Tibial nerve (tissue), 3 donors: Measurements from ENCODE around the gene NPLOC4.

Experiments
- POLR2A ChIP-seq, 2 donors: fragments of 450-650 bp; IDR thresholded peaks; one replicate each; pipeline ENCODE4 v1.6.1; 2017; ENCODE audit warnings: antibody characterized with exemption in 2 of 2, mild to moderate bottlenecking in 2 of 2, moderate library complexity in 2 of 2
- TF ChIP-seq, protein P1 (sequence below), 5 experiments: fragments of 200-600 bp in 3 of 5; fragments of 450-650 bp in 2 of 5; sonication (generic) in 3 of 5; IDR thresholded peaks; one replicate each; pipeline ENCODE4 v1.5.1; 2016 to 2019; ENCODE audit warnings: antibody characterized with exemption in 5 of 5, mild to moderate bottlenecking in 3 of 5, moderate library complexity in 2 of 5

DNA sequence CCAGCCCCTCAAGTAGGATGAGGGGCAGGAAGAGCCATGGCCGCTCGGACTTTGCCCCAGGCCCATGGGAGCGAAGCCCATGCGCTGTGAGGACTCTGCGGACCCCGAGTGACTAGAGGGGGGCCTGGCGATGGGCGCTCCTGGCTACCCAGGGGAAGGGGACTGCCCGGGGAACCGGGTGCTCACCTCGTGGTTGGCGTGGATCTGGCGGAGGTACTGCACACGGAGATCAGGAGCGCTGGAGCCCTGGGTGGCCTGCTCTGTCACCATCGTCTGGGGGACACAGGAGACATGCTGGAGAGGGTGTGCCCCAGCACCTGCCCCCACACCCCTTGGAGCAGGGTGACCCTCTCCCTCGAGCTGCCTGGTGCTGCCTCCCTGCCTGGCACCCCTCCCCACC is 95.8 kb downstream of the NPLOC4 start:
- TF ChIP-seq, protein P1, sequence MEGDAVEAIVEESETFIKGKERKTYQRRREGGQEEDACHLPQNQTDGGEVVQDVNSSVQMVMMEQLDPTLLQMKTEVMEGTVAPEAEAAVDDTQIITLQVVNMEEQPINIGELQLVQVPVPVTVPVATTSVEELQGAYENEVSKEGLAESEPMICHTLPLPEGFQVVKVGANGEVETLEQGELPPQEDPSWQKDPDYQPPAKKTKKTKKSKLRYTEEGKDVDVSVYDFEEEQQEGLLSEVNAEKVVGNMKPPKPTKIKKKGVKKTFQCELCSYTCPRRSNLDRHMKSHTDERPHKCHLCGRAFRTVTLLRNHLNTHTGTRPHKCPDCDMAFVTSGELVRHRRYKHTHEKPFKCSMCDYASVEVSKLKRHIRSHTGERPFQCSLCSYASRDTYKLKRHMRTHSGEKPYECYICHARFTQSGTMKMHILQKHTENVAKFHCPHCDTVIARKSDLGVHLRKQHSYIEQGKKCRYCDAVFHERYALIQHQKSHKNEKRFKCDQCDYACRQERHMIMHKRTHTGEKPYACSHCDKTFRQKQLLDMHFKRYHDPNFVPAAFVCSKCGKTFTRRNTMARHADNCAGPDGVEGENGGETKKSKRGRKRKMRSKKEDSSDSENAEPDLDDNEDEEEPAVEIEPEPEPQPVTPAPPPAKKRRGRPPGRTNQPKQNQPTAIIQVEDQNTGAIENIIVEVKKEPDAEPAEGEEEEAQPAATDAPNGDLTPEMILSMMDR (IDR thresholded peaks at IDR 0.05), result no peak
- TF ChIP-seq POLR2A (IDR thresholded peaks at IDR 0.05), result no peak
